Measurements from ENCODE around the gene HYOU1.

Gene HYOU1

GRCh38 chr11:119027561-119028345, 29.3 kb downstream of the HYOU1 start:
- no peak overlapping the region for H3K4me3 ChIP-seq (ENCODE audit: low read depth, low read length)
- no peak for DNase-seq (ENCODE audit: low read depth)
- no peak for TF ChIP-seq CTCF (IDR thresholded peaks at IDR 0.05; ENCODE audit: insufficient read depth, low read depth, low read length, missing control alignments)

- no peak for DNase-seq (ENCODE audit: low read depth)
- TF ChIP-seq CTCF (IDR thresholded peaks at IDR 0.05; ENCODE audit: insufficient read depth, low read depth, low read length, missing control alignments) = no peak
- no peak overlapping the region for H3K4me3 ChIP-seq (ENCODE audit: low read depth, low read length)
Measured at GRCh38 chr11:119026970-119027369, 30.0 kb downstream of the HYOU1 start.

- H3K4me3 ChIP-seq (ENCODE audit: low read depth, low read length) = no peak overlapping the region
- TF ChIP-seq CTCF (IDR thresholded peaks at IDR 0.05; ENCODE audit: insufficient read depth, low read depth, low read length, missing control alignments) = no peak
- no peak for DNase-seq (ENCODE audit: low read depth)
Measured at GRCh38 chr11:119025978-119026766, 30.8 kb downstream of the HYOU1 start.

- TF ChIP-seq CTCF (IDR thresholded peaks at IDR 0.05; ENCODE audit: insufficient read depth, low read depth, low read length, missing control alignments) = no peak
- no peak overlapping the region for H3K4me3 ChIP-seq (ENCODE audit: low read depth, low read length)
- no peak for DNase-seq (ENCODE audit: low read depth)
Measured at GRCh38 chr11:119025541-119025940, 31.5 kb downstream of the HYOU1 start.

- DNase-seq (ENCODE audit: low read depth) = no peak
- no peak overlapping the region for H3K4me3 ChIP-seq (ENCODE audit: low read depth, low read length)
- no peak for TF ChIP-seq CTCF (IDR thresholded peaks at IDR 0.05; ENCODE audit: insufficient read depth, low read depth, low read length, missing control alignments)
Measured at GRCh38 chr11:119025099-119025473, 31.9 kb downstream of the HYOU1 start.

- no peak for DNase-seq (ENCODE audit: low read depth)
- TF ChIP-seq CTCF (IDR thresholded peaks at IDR 0.05; ENCODE audit: insufficient read depth, low read depth, low read length, missing control alignments) = no peak
Measured at GRCh38 chr11:119024430-119025098, 32.4 kb downstream of the HYOU1 start.

More at GRCh38 chr11:119024430-119025098, 32.4 kb downstream of the HYOU1 start:
- H3K4me3 ChIP-seq (ENCODE audit: low read depth, low read length) = no peak overlapping the region
